GM04503 (cell line): ENCODE data around the gene LIMS2.

ENCODE experiments used
- DNase-seq: peaks from one replicate; pipeline ENCODE4 v3.0.0-alpha.2; 2012; ENCODE audit warnings: low read depth

Gene LIMS2

DNA sequence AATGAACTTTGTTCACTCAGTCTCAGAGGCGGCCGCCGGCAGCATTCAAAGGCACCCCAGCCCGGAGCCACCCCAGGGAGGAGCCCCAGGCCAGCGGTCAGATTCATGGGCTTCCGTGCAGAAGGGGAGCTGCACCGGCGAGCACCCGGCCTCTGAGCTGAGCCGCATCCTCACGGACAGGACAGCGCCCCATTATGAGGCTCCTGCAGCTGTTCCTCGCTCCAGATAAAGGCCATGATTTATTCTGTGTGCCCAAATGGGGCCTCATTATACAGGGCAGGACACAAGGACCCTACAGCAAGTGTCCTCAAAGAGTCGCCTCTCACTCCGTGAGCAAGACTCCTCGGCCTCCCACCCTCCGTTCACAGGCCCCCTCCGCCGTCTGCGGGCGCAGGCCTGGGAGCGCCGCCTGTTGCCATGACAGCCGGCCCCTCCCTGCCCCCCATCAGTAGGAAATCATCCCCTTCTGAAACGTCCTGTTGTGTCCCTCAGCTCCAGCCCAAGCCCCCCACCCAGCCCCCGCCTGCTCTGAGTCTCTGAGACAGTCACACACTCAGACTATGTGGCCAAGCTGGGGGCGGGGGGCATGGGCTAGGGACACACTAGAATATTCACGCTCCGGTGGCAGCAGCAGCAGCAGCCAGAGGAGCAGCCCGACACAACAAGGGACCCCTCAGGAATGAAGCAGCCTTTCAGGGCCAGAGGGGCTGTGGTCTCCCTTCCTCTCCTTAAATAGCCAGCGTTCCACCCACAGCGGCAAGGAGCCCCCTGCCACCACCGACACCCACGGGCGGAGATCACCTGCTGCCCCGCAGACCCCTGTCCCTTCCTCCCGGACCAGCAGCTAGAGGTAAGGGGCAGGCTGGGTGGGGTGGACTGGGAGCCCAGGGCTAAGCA lies 29.7 kb downstream of the LIMS2 start, which contains the start of gene GPR17:
TSS of gene GPR17 (plus strand) at position 759 of the 897 bp plus-strand sequence. CDS start 4,583 bp downstream, outside the sequence.
- DNase-seq: no peak

DNA sequence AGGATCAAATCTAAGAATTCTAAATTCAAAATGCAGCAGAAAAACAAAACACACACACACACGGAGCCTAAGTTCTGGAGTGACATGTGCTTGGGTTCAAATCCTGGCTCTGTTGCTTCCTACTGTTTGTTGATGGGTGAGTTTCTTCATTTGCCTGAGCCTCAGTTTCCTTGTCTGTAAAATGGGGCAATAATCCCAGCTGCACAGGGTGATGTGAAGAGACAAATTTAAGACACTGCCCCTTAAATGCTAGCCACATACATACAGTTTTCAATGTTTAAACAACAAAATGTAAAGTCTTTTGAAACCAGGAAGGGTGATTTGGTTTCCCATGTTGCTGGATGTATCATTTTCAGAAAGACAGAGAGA lies 30.3 kb downstream of the LIMS2 start:
- no peak for DNase-seq

DNA sequence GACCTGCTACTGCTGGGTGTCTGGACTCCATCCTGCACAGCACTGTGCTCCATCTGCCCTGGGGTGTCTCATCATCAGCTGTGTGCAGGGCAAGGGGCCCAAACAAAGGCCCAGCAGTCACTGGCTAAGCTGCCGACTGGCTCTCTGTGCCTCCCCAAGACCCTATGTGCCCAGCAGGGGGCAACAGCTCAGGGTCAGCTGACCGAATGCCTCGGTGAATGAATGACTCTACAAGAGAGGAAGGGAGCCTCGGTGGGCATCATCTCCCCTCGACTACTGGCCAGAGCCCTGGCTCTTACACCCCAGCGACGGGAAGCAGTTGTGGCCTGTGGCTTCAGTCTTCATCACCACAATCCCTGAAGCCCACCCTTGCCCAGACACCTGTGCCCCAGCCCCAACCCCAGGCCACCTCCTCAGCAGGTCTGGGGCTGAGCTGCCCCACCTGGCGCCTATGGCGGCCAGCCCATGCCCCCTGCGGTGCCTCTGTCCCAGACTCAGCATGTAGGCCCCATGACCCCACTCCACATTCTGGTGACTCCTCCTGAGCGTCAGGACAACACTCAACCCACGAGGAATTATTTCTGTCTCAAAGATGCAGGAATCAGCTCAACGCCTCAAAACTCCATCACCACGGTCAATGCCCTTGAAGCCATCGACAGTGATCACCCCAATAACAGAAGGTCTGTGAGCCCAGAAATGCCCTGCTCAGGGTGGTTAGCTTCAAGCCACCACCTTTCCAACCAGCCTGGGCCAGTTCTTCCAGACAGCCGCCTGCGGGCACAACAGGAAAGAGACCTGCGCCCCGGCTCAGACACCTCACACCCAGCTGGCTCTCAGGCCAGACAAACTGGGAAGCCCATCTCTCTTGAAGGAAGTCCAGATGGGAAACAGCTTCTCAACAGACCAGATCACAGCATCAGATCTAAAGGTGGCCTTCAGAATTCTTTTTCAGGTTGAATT lies 31.0 kb downstream of the LIMS2 start:
- DNase-seq: no peak

DNA sequence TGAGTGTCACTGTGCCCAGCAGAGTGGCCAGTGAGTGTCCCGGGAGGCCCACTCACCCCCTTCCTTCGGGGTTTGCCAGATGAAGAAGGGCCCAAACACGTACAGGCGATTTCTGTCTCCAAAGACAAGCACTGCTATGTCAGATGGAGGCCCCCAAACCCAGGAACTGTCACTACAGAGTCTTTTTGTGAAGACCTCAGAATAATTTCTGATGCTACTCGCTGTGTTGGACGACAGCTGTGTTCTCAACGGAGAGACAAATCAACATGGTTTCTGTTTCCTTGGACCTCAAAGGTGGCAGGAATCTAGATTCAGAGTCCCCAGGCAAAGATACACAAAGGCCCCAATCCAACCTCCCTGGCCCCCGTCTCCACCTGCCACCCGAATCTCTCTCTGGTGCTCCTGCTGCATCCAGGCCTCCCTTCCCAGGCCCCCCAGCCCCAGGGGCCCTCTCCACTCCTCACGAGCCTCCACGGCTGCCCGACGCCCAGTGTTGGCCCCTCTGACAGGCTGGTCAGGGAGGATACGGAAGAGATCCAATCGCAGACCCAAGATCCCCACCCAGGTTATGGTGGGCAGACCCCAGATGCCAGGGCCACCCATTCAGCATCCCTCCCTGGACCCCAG lies 31.8 kb downstream of the LIMS2 start:
- no peak for DNase-seq

DNA sequence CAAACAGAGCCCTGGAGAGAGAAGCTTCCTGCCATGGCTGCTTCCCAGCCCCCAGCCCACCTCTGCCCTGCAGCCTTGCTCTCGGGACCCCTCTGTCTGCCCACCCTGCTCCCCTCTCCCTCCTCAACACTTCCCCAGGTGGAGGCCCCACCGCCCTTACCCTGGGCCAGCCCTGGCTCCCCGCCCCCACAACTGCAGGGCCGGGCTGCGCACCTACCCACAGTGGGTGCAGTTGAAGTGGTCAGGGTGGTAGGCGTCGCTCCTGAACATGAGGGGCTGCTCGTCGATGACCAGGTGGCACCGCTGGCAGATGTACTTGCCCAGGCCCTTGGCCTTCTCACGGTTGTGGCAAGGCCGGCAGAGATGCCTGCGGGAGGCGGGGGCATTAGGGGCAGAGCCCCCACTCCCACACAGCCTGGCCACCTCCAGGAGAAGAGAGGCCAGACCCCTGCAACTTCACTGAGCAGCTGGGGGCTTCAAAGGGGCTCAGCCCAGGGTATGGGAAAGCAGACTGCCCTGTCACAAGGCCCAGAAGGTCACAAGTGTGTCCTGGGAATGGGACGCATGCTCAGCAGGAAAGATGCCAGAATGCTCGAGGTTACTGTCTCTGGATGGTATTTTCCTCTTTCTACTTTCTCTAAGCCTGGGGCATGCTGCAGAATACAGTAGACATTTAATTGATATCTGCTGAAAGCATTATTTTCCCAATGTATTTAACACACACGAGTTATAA lies 32.5 kb downstream of the LIMS2 start:
- DNase-seq: no peak

DNA sequence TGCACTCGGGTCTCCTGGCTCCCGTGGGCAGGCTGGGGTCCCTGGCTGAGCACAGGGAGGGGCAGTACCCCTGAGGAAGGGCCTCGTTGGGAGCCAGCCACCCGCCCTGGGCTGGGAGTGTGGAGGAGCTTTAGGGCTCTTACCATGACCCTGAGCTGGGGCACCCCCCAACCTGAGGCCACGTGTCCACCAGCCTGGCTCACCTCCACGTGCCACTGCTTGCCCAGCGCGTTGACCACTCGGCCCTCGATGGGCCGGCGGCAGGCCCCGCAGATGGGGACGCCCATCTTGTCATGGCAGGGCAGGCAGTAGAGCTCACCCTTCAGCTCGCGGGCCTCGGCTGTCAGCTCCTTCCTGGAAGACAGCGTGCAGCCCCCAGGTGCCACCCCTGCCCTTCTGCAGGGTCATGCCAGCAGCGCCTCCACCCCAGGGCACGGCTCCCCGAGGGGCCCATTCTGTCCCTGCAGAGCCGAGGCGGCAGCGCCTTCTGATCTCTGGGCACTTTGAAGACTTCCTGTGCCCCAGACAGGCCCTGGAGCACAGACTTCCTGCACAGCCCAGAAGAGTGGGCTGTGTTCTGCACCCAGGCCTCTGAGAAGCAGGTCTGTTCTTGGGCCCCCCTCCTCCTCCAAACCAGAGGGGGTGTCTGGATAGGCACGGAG lies 33.4 kb downstream of the LIMS2 start:
- no peak for DNase-seq

DNA sequence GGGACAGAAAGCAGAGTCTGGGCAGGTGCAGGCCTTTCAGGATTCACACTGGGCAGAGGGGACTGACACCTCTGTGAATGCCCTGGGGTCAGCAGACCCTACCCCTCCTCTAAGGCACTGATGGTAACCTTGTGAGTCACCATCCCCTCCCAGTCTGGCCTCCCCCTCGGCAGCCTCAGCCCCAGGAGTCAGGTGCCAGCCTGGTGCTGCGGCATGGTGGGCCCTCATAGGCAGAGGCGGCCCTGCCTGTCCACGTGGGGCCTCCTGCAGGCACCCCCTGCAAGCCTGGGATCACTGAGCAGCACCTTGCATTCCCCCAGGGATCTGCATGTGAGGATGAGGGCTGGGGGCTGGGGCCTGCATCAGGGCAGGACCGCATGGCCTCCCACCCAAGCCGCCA lies 34.2 kb downstream of the LIMS2 start:
- DNase-seq: no peak

DNA sequence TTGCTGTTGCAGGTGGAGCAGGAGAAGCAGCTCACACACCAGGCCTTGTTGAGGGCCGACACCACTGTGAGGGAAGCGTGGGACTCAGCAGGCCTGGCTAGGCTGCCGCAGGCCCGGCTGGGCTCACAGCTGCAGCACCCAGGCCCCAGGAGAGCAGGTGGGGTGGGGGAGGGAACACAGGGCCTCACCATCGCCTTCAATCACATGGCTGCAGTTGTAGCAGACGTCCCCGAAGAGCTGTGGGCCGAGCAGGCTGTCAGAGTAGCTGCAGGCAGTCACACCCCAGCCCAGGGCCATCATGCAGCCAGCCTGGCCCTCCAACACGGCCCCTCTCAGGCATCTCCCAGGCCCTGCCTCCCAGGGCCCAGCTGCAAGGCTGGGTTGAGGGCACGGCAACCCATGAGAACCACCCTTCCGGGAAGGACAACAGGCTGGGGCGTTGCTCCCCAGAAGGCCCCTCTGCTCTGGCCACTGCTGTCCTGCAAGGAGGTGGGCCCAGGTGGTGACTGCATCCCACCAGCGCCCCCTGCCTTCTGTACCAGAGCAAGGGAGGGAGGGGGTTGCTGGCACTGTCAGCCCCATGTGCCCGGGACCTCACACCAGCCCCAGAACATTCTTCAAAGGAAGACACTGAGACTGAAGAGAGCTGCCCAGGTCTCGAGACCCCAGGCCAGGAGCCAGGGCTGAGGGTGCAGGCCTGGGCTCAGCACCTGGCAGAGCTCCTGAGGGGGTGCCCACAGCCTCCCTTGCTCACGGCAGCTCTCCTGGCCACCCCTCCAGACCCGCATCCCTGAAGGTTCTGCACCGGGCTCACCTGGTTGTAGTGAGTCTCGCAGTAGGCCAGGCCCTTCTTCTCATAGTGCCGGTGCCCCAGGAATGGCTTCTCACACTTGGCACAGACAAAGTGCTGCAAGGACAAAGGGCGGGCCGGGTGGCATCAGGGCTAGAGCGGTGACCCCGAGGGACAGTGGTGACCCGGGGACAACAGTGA lies 35.0 kb downstream of the LIMS2 start:
- no peak for DNase-seq

DNA sequence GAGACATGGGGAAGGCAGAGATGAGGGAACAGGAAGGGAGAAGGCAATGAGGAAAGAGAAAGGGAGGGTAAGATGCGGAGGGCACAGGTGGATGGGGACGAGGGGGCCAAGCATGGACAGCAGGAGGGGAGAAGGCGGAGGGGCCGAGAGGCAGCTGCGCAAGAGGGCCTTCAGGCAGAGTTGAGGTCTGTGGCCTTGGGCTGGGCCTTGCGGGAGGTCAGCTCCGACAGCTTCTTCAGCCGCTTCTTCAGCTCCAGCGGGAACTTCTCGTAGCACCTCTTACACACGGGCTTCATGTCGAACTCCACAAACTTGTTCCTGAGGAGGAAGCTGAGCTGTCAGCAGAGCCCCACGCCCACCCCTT lies 36.2 kb downstream of the LIMS2 start:
- DNase-seq: no peak

DNA sequence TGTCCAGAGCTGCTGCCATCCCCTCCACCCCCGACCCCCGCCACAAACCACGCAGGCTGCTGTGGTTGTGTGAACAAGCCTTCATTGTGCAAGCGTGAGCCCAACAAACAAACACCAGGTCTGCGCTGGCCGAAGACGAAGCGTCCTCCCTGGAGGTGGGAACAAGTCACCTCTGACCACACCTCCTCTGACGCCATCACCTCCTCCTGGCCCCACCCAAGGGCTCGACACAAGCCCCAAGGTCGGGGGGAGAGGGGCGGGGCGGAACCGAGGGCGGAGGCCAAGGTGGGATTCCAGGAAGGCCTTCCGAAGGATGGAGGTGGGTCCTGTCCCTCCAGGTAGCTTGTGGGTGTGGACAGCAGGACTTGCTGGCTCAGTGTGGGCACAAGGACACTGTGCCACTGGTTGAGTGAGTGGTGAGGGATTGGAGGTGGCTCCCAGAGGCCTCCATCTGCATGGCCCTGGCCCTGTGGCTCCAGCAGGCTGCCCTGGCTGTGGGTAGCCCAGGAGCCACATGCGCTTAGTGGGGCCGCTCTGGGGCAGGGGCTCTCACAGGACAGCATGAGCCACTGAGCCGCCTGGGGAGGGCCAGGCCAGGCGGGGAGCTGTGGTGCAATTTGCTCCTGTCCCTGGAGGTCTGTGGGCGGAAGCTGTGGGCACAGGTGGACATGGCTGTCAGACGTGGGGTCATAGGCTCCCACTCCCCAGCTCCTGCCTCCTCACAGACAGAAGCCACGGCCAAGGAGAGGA lies 36.8 kb downstream of the LIMS2 start:
- no peak for DNase-seq

DNA sequence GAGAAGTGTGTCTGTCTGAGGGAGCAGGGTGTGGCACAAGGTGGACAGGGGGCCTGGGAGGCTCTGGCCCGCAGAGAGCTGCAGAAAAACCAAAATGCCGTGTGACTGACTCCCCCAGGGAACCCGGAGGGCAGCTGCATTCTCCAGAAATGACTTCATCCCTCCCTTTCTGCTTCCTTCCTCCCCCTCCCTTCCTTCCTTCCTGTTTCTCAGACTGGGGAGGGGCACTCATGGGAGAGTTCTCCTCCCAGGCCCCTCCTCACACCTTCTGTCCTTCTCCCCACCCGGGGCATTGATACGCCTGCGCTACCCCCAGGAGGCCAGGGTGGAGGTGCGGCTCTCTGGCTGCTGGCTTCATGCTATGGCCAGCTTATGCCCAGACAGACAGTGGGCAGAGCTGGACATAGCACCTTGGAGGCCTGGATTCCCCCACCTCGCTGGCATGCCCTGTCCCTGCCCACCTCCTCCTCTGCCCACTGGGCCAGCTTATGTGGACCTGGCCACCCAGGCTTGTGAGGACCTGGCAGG lies 37.5 kb downstream of the LIMS2 start:
- DNase-seq: peak; percentile 51

DNA sequence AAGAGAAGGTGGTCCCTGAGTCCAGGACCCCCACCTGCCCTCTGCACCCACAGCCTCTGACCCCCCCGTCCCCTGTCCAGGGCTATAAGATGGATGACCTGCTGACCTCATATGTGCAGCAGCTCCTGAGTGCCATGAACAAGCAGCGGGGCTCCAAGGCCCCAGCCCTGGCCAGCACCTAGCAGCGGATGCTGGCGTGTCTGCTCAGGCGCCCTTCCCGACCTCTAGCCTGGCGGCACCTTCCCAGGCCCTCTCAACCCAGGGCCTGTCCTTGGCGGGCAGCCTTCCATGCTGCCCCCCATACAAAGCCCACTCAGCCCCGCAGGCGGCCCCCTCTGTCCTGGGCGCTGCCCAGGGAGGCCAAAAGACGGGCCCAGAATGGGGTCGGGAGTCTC lies 38.1 kb downstream of the LIMS2 start:
- DNase-seq: no peak

DNA sequence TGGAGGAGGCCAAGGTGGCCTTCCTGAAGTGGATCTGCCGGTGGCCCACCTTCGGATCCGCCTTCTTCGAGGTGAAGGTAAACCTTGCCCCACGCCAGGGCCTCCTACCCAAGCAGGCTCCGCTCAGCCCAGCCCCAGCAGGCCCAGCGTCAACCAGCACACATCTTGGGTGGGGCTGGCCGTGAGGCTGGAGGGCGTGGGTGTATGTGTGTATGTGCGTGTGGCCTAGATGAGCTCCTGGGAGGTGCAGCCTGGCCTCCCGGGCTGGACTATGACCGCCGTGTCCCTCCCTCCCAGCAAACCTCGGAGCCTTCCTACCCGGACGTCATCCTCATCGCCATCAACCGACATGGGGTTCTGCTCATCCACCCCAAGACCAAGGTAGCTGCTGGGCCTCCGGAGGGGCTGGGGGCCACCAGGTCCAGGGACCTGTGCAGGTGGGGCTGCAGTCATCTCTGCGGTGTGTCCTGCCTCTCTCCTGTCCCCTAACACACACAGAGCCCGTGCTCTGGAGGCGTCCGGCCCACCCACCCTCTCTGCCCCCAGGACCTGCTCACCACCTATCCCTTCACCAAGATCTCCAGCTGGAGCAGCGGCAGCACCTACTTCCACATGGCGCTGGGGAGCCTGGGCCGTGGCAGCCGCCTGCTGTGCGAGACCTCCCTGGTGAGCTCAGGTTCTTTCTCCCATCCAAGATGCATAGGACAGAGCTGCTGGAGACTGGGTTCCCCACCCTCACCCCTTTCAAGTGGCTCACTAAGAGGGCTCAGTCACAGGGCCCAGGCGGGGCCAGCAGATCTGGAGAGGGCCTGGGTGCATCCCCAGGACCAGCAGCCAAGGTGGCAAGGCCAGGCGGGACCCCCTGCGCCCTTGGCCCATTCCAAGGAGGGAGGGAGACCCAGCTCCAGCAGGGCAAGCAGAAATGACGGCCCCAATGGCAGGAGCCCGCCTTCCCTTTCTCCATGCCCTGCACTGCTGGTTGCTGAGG lies 38.8 kb downstream of the LIMS2 start:
- DNase-seq: no peak

DNA sequence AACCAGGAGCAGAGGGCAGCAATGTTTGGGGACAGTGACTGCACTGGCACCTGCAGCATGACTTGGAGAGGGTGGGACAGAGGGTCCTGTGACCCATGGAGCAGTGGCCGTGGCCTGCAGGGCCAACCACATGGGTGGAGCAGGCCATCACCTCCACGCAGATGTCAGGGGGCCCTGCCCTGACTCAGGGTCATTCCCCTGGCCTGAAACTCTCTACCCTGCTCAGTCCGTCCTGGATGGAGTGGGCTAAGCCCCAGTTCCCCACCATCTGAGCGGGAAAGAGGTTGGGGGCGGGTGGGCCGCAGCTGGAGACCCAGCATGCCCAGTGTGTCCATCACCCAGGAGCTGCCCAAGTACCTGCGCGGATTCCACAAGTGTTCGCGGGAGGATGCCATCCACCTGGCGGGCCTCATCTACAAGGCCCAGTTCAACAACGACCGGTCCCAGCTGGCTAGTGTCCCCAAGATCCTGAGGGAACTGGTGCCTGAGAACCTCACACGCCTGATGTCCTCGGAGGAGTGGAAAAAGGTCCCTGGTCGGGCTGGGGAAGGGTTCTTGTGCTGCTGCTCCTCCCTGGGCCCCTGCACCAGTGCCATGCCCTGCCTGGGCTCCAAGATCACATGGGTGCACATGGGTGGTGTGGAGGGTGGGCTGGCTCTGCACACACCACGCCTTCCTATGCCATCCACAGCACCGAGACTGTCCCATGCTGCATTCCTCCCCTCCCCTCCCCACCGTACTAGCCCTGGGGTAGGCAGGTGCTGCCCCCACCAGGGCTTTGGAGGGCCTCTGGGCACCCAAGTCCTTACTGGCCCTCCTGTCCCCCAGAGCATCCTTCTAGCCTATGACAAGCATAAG lies 39.7 kb downstream of the LIMS2 start:
- no peak for DNase-seq

DNA sequence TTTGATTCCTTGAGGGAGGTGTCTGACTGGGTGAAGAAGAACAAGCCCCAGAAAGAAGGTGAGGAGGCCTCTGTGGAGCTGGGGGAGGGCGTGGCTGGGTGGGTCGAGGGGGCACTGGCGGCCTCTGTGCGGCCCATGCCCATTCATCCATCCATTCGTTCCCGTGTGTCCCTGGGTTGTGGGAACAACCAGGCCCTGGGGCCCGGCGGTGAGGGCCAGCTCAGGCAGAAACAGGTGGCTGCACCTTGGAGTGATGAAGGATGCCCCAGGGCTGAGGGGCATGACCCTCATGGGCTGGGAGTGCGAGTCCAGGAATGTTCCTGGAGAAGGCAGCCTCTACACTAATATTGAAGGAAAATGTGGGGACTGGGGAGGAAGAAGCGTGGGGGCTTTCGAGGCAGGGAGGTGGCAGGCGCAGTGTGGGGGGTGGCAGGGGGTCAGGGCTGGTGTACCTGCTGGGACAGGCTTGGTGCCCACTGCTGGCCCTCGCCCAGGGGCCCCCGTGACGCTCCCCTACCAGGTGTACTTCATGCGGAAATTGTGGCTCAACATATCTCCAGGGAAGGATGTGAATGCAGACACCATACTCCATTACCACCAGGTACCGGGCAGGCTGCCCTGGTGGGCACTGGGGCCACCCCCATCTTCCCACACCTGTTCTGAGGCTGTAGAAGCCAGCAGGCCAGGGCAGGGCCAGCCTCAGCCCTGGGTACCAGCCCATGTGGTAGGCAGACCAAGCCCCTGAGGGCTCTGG lies 40.5 kb downstream of the LIMS2 start:
- no peak for DNase-seq

DNA sequence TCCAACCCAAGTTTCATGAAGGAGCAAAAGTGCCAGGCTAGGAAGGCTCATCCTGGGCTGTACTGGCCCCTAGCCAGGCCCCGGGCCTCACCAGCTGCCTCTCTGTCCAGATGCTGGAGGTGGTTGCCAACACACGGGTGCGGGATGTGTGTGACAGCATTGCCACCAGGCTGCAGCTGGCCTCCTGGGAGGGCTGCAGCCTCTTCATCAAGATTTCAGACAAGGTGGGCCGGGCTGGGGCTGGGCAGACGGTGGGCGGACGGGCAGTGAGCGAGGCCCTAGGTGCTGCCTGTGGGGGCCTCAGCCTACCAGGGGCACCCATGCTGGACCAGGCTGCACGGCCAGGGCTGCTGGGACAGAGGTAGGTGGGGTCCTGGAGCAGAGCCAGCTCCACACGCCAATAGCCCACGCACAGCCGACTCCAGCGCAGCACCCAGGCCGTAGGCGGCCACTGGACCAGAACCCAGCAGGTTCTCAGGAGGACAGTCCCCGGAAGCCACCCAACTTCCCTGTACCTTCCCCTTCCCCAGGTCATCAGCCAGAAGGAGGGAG lies 41.2 kb downstream of the LIMS2 start:
- no peak for DNase-seq
